ENCODE data around the gene NXPH3. TPM values are rescaled to one million over a fixed set of nuclear protein-coding genes. Genes with fewer than 3 reads are reported as not detected.

NXPH3 gene
- total RNA-seq, 5 donors from 2014 or later (not counting 1 experiment from before 2014, with no cell fraction given) = not detected

DNA sequence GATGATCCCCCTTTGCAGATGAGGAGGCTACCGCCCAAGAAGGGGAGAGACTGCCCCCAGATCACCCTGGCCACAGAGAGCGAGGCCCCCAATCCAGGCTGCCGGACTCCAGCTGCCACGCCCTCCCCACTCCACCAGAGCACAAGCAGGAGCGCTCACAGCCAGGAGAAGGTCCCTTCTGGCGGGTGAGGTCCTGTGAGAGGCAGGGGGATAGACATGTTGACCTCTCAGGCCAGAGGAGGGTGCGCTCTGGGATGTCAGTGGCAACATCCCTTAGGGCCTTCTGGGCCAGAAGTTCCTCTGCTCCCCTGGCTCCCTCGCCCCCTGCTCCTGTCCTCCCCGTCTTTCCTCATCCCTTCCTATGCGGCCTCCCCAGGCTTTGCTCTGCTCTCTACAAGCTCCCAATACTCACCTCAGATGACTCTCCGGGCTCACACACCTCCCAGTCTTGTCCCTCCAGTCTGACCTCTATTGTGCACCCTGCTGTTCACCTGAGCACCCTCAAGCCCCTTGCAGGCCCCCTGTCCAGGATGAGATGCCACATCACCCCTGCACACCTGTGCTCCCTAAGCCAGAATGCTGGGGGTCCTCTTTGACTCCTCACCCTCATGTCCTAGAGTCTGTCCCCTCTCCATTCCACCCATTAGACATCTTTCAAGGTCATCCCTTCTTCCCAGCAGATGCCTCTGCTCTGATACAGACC is 5.0 kb upstream of the NXPH3 start:
- POLR2A ChIA-PET = interaction anchor here in 1 of 2 donors (0.8 kb wide), 1 partner anchor 159 kb away, joined by 5 read pairs; no protein-coding TSS in a partner anchor
- Histone ChIP-seq H3K4me1 (ENCODE audit: control insufficient read depth in 1 of 2, extremely low read depth in 1 of 2, insufficient read depth in 2 of 2, low read length in 2 of 2) (peaks cover 0 to 35% of the 10 kb centered on the region in 2 experiments), H3K27me3 (replicated peaks in 1 of 2; ENCODE audit: control insufficient read depth in 2 of 2, extremely low read depth in 1 of 2, insufficient read depth in 2 of 2, low read length in 1 of 2) (peaks cover 0 to 70% of the 10 kb centered on the region in 2 experiments), H3K9me3 (no peaks in the 10 kb centered on the region), H3K4me3 (ENCODE audit: control insufficient read depth in 1 of 2, extremely low read depth in 1 of 2, low read length in 1 of 2) (peak overlapping the region in 1 of 2 donors; percentile 6), H3K27ac (ENCODE audit: low read length) (no peak overlapping the region), H3K36me3 (ENCODE audit: control insufficient read depth in 2 of 2, extremely low read depth in 1 of 2, insufficient read depth in 1 of 2, low read length in 1 of 2) (no peaks in the 10 kb centered on the region)
- ATAC-seq (replicated peaks in 1 of 4) (no peak), DNase-seq (no peak)
- no peaks in the 10 kb centered on the region for H3K9me3 Mint-ChIP-seq
- no peaks in the 10 kb centered on the region for H3K36me3 Mint-ChIP-seq
- H3K27me3 Mint-ChIP-seq = peaks cover 12 to 47% of the 10 kb centered on the region in 2 donors
- peak overlapping the region; percentile 87 to 91 (median 89) for H3K4me3 Mint-ChIP-seq
- WGBS (ENCODE audit: insufficient coverage) = 75% methylated on average over 5 of the region's 11 CpGs
- peaks cover 13 to 22% (median 19%) of the 10 kb centered on the region in 3 donors for H3K4me1 Mint-ChIP-seq
- H3K27ac Mint-ChIP-seq = peak overlapping the region in 1 of 2 donors; percentile 36
- CTCF ChIA-PET = interaction anchor here (0.5 to 1.9 kb wide), 18 partner anchors 10 to 427 kb away, joined by 3 to 13 read pairs (median 4); partner anchors contain the start of genes KAT7 (in 1 of the 2) and SLC35B1 (in 1 of the 2)

GRCh38 chr17:49571283-49571682 is 4.4 kb upstream of the NXPH3 start:
- H3K27me3 ChIP-seq (replicated peaks in 1 of 2; ENCODE audit: control insufficient read depth in 2 of 2, extremely low read depth in 1 of 2, insufficient read depth in 2 of 2, low read length in 1 of 2) = peaks cover 0 to 68% of the 10 kb centered on the region in 2 experiments
- H3K36me3 ChIP-seq (ENCODE audit: control insufficient read depth in 2 of 2, extremely low read depth in 1 of 2, insufficient read depth in 1 of 2, low read length in 1 of 2) = no peaks in the 10 kb centered on the region
- ChIA-PET POLR2A (interaction anchor here in 1 of 2 donors (0.8 kb wide), 1 partner anchor 159 kb away, joined by 5 read pairs; no protein-coding TSS in a partner anchor), CTCF (interaction anchor here in 1 of 2 donors (0.5 to 1.8 kb wide), 11 partner anchors 10 to 427 kb away, joined by 3 to 6 read pairs (median 4); partner anchors contain the start of gene SLC35B1)
- Mint-ChIP-seq H3K4me1 (peaks cover 16 to 22% (median 17%) of the 10 kb centered on the region in 3 donors), H3K36me3 (no peaks in the 10 kb centered on the region), H3K4me3 (peak overlapping the region in 1 of 3 donors; percentile 91), H3K27ac (no peak overlapping the region), H3K27me3 (peaks cover 16 to 48% of the 10 kb centered on the region in 2 donors), H3K9me3 (no peaks in the 10 kb centered on the region)
- no peaks in the 10 kb centered on the region for H3K9me3 ChIP-seq
- H3K27ac ChIP-seq (ENCODE audit: low read length) = no peak overlapping the region
- H3K4me3 ChIP-seq (ENCODE audit: control insufficient read depth in 1 of 2, extremely low read depth in 1 of 2, low read length in 1 of 2) = no peak overlapping the region
- 35% methylated on average over 5 of the region's 6 CpGs for WGBS (ENCODE audit: insufficient coverage)
- DNase-seq (no peak), ATAC-seq (replicated peaks in 1 of 4) (no peak)
- peaks cover 4 to 37% of the 10 kb centered on the region in 2 experiments for H3K4me1 ChIP-seq (ENCODE audit: control insufficient read depth in 1 of 2, extremely low read depth in 1 of 2, insufficient read depth in 2 of 2, low read length in 2 of 2)

- Mint-ChIP-seq H3K36me3 (no peaks in the 10 kb centered on the region), H3K4me1 (peaks cover 16 to 22% (median 18%) of the 10 kb centered on the region in 3 donors), H3K27me3 (peaks cover 16 to 47% of the 10 kb centered on the region in 2 donors), H3K4me3 (peak overlapping the region in 1 of 3 donors; percentile 91), H3K9me3 (no peaks in the 10 kb centered on the region), H3K27ac (no peak overlapping the region)
- WGBS (ENCODE audit: insufficient coverage) = 49% methylated on average over 3 of the region's 4 CpGs
- H3K36me3 ChIP-seq (ENCODE audit: control insufficient read depth in 2 of 2, extremely low read depth in 1 of 2, insufficient read depth in 1 of 2, low read length in 1 of 2) = no peaks in the 10 kb centered on the region
- peaks cover 0 to 72% of the 10 kb centered on the region in 2 experiments for H3K27me3 ChIP-seq (replicated peaks in 1 of 2; ENCODE audit: control insufficient read depth in 2 of 2, extremely low read depth in 1 of 2, insufficient read depth in 2 of 2, low read length in 1 of 2)
- ChIA-PET POLR2A (interaction anchor here in 1 of 2 donors (0.8 kb wide), 1 partner anchor 160 kb away, joined by 5 read pairs; no protein-coding TSS in a partner anchor), CTCF (interaction anchor here in 1 of 2 donors (0.5 to 1.8 kb wide), 8 partner anchors 11 to 426 kb away, joined by 3 to 6 read pairs (median 4); partner anchors contain the start of gene SLC35B1)
- peaks cover 4 to 42% of the 10 kb centered on the region in 2 experiments for H3K4me1 ChIP-seq (ENCODE audit: control insufficient read depth in 1 of 2, extremely low read depth in 1 of 2, insufficient read depth in 2 of 2, low read length in 2 of 2)
- DNase-seq = no peak
- H3K9me3 ChIP-seq = no peaks in the 10 kb centered on the region
- no peak overlapping the region for H3K4me3 ChIP-seq (ENCODE audit: control insufficient read depth in 1 of 2, extremely low read depth in 1 of 2, low read length in 1 of 2)
- no peak overlapping the region for H3K27ac ChIP-seq (ENCODE audit: low read length)
- no peak for ATAC-seq (replicated peaks in 1 of 4)
Measured at GRCh38 chr17:49571764-49572163, 3.9 kb upstream of the NXPH3 start.

- no peaks in the 10 kb centered on the region for H3K36me3 ChIP-seq (ENCODE audit: control insufficient read depth in 2 of 2, extremely low read depth in 1 of 2, insufficient read depth in 1 of 2, low read length in 1 of 2)
- Mint-ChIP-seq H3K27me3 (peaks cover 21 to 49% of the 10 kb centered on the region in 2 donors), H3K27ac (no peak overlapping the region), H3K4me1 (peaks cover 19 to 22% (median 21%) of the 10 kb centered on the region in 3 donors), H3K9me3 (no peaks in the 10 kb centered on the region), H3K4me3 (no peak overlapping the region), H3K36me3 (no peaks in the 10 kb centered on the region)
- DNase-seq = no peak
- H3K9me3 ChIP-seq = no peaks in the 10 kb centered on the region
- peaks cover 0 to 73% of the 10 kb centered on the region in 2 experiments for H3K27me3 ChIP-seq (replicated peaks in 1 of 2; ENCODE audit: control insufficient read depth in 2 of 2, extremely low read depth in 1 of 2, insufficient read depth in 2 of 2, low read length in 1 of 2)
- H3K4me3 ChIP-seq (ENCODE audit: control insufficient read depth in 1 of 2, extremely low read depth in 1 of 2, low read length in 1 of 2) = no peak overlapping the region
- CTCF ChIA-PET = interaction anchor here (0.8 to 1.8 kb wide), 3 partner anchors 15 to 426 kb away, joined by 3 to 6 read pairs (median 5); no protein-coding TSS in a partner anchor
- H3K4me1 ChIP-seq (ENCODE audit: control insufficient read depth in 1 of 2, extremely low read depth in 1 of 2, insufficient read depth in 2 of 2, low read length in 2 of 2) = peaks cover 4 to 45% of the 10 kb centered on the region in 2 experiments
- no peak for ATAC-seq (replicated peaks in 1 of 4)
- no peak overlapping the region for H3K27ac ChIP-seq (ENCODE audit: low read length)
- no CpG with 5 or more reads among the region's 3 CpGs for WGBS (ENCODE audit: insufficient coverage)
- POLR2A ChIA-PET = no interaction called here
Measured at GRCh38 chr17:49572226-49572625, 3.4 kb upstream of the NXPH3 start.

DNA sequence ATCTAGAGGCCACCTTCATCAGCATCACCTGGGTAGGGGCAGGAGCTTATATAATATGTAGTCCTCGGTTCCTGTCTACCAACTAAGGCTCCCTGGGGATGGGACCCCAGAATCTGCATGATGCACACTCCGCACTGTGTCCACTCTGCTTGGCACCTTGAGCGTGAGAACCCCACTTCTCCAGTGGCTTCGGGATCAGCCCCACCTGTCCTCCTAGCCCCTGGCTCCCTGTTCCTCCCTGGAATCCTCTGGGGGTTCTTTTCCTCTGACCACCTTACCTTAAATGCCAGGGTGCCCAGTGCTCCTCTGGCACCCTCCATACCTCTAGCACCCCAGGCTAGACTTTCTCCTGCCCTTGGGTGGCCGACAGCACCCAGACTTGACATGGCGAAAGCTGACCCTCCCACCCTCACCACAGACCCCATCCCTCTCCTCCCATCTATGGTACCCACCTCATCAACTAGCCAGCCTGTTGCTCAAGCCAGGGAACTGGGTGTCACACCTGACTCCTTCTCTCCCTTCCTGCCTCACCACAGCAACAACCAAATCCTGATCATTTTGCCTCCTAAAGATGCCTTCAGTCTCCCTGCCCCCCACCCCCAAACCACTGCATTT is 2.8 kb upstream of the NXPH3 start:
- Histone ChIP-seq H3K4me3 (ENCODE audit: control insufficient read depth in 1 of 2, extremely low read depth in 1 of 2, low read length in 1 of 2) (no peak overlapping the region), H3K4me1 (ENCODE audit: control insufficient read depth in 1 of 2, extremely low read depth in 1 of 2, insufficient read depth in 2 of 2, low read length in 2 of 2) (peaks cover 4 to 42% of the 10 kb centered on the region in 2 experiments), H3K9me3 (no peaks in the 10 kb centered on the region), H3K27ac (ENCODE audit: low read length) (no peak overlapping the region), H3K27me3 (replicated peaks in 1 of 2; ENCODE audit: control insufficient read depth in 2 of 2, extremely low read depth in 1 of 2, insufficient read depth in 2 of 2, low read length in 1 of 2) (peaks cover 2 to 72% of the 10 kb centered on the region in 2 experiments), H3K36me3 (ENCODE audit: control insufficient read depth in 2 of 2, extremely low read depth in 1 of 2, insufficient read depth in 1 of 2, low read length in 1 of 2) (no peaks in the 10 kb centered on the region)
- no peaks in the 10 kb centered on the region for H3K9me3 Mint-ChIP-seq
- peaks cover 28 to 52% of the 10 kb centered on the region in 2 donors for H3K27me3 Mint-ChIP-seq
- no peak overlapping the region for H3K27ac Mint-ChIP-seq
- POLR2A ChIA-PET = no interaction called here
- peaks cover 18 to 24% (median 20%) of the 10 kb centered on the region in 3 donors for H3K4me1 Mint-ChIP-seq
- DNase-seq (no peak), ATAC-seq (replicated peaks in 1 of 4) (no peak)
- no peaks in the 10 kb centered on the region for H3K36me3 Mint-ChIP-seq
- H3K4me3 Mint-ChIP-seq = no peak overlapping the region
- CTCF ChIA-PET = interaction anchor here in 1 of 2 donors (0.8 kb wide), 1 partner anchor 16 kb away, joined by 3 read pairs; no protein-coding TSS in a partner anchor
- 68% methylated on average over 5 of the region's 6 CpGs for WGBS (ENCODE audit: insufficient coverage)
